ENCODE results near the gene SEC61A1.
A peak's percentile ranks its signal among the peaks of the same experiment; 100 is the strongest.

SEC61A1 gene

DNA sequence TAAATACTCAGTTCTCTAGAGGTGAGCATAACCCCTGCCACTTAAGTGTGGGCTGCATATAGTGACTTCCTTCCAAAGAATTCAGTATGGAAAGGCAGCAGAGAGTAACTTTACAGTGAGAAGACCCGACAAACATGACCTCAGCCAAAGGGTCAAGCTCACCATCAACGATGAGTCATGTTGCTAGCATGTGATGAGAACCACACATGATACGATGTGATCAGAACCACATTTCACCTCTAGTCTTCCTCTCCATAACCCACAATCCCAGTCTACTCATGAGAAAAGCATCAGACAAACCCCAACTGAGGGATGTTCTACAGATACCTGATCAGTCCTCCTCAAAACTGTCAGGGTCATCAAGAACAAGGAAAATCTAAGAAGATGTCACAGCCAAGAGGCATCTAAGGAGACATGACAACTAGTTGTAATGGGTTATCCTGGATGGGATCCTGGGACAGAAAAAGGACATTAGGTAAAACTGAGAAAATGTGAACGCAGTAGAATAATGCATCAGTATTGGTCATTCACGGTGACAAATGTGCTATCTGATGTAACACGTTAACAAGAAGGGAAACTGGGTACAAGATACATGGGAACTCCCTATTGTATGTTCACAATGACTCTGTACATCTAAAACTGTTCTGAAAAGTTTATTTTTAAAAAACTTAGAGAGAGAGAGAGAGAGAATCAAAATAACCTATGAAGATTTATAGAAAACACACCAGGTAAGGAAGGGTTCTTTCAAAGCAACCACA lies 28.3 kb downstream of the SEC61A1 start:
- H3K4me3 ChIP-seq (replicated peaks in 1 of 2; ENCODE audit: low read depth in 2 of 2, low read length in 2 of 2) = no peak overlapping the region
- DNase-seq (ENCODE audit: low read depth in 2 of 2) = peak; percentile 70 to 82
- TF ChIP-seq, protein P1, sequence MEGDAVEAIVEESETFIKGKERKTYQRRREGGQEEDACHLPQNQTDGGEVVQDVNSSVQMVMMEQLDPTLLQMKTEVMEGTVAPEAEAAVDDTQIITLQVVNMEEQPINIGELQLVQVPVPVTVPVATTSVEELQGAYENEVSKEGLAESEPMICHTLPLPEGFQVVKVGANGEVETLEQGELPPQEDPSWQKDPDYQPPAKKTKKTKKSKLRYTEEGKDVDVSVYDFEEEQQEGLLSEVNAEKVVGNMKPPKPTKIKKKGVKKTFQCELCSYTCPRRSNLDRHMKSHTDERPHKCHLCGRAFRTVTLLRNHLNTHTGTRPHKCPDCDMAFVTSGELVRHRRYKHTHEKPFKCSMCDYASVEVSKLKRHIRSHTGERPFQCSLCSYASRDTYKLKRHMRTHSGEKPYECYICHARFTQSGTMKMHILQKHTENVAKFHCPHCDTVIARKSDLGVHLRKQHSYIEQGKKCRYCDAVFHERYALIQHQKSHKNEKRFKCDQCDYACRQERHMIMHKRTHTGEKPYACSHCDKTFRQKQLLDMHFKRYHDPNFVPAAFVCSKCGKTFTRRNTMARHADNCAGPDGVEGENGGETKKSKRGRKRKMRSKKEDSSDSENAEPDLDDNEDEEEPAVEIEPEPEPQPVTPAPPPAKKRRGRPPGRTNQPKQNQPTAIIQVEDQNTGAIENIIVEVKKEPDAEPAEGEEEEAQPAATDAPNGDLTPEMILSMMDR (IDR thresholded peaks at IDR 0.05; ENCODE audit: low read depth, low read length) = no peak

DNA sequence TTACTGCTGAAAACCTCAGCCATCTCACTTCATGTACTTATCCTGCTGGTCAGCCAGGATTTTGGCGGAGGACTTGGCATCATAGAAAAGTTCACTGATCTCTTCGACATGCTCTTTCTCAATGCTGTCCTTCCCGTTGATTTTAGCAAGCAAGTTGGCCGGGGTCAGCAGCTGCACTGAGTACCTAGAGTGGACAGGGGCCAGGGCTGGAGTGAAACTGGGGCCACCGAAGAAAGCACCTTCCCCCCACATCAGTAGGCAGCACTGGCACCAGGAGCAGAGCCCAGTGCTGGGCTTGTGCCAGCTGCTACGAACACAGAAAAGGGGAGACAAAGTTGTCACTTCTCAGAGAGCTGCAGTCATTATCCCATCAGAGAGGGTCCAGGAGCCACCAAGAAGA lies 29.0 kb downstream of the SEC61A1 start:
- no peak overlapping the region for H3K4me3 ChIP-seq (replicated peaks in 1 of 2; ENCODE audit: low read depth in 2 of 2, low read length in 2 of 2)
- DNase-seq (ENCODE audit: low read depth in 2 of 2) = no peak
- TF ChIP-seq, protein P1 (IDR thresholded peaks at IDR 0.05; ENCODE audit: low read depth, low read length) = no peak

DNA sequence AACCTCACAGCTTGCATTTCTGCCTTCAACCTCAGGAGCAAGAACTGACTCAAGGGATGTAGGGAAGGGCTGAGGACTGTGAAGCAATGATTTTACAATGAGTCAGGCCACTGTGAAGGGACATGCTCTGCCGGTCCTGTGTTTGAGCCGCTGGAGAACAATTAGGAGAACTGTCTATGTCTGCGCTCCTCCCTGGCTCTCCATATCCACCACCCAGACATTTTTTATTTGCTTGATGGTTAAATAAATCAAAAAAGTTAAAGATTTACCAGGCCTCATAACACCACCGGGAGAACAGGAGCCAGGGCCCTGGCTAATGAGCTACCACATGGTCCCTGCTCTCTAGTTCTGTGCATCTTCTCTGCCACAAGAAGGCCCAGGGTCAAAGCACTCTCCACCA lies 29.6 kb downstream of the SEC61A1 start:
- peak in 1 of 2 donors; percentile 81 for DNase-seq (ENCODE audit: low read depth in 2 of 2)
- TF ChIP-seq, protein P1 (IDR thresholded peaks at IDR 0.05; ENCODE audit: low read depth, low read length) = peak; percentile 14
- H3K4me3 ChIP-seq (replicated peaks in 1 of 2; ENCODE audit: low read depth in 2 of 2, low read length in 2 of 2) = no peak overlapping the region

DNA sequence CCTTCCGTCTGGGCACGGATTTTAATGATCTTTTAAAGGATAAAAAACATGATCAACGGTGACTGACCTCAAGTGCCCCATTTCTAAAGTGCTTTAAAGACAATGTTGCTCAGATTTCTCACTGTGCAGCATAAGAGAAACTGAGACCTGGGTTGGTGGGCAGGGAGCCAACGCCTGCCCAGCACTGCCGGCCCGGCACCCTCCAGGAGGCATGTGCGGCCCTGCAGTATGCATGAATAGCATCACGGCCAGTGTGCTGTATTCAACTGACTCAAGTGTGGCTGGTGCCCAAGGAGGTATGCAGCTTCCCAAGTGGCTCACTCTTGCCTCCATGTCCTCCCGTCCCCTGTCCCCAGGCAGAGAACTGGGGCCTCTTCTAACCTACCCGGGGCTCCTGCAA lies 30.3 kb downstream of the SEC61A1 start:
- no peak for DNase-seq (ENCODE audit: low read depth in 2 of 2)
- H3K4me3 ChIP-seq (replicated peaks in 1 of 2; ENCODE audit: low read depth in 2 of 2, low read length in 2 of 2) = no peak overlapping the region
- TF ChIP-seq, protein P1 (IDR thresholded peaks at IDR 0.05; ENCODE audit: low read depth, low read length) = no peak

DNA sequence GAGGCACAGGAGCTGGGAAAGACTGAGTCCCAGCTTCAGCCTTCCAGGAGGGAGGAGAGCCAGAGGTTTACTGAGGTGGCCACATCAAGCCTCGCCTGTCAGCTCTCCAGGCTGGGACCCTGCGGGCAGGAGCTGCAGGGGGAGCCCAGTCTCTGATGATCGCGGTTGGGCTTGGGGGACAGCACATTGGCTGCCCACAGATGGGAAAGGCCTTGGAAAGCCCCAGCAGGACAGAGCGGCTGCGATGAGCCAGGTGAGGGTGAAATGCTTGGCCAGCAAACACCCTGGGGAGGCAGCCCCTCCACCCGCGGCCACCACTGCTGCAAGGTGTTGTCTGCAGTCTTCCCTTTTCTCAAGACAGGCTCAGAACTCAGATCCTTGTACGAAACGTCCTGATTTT lies 31.2 kb downstream of the SEC61A1 start:
- H3K4me3 ChIP-seq (replicated peaks in 1 of 2; ENCODE audit: low read depth in 2 of 2, low read length in 2 of 2) = no peak overlapping the region
- TF ChIP-seq, protein P1 (IDR thresholded peaks at IDR 0.05; ENCODE audit: low read depth, low read length) = no peak
- no peak for DNase-seq (ENCODE audit: low read depth in 2 of 2)

DNA sequence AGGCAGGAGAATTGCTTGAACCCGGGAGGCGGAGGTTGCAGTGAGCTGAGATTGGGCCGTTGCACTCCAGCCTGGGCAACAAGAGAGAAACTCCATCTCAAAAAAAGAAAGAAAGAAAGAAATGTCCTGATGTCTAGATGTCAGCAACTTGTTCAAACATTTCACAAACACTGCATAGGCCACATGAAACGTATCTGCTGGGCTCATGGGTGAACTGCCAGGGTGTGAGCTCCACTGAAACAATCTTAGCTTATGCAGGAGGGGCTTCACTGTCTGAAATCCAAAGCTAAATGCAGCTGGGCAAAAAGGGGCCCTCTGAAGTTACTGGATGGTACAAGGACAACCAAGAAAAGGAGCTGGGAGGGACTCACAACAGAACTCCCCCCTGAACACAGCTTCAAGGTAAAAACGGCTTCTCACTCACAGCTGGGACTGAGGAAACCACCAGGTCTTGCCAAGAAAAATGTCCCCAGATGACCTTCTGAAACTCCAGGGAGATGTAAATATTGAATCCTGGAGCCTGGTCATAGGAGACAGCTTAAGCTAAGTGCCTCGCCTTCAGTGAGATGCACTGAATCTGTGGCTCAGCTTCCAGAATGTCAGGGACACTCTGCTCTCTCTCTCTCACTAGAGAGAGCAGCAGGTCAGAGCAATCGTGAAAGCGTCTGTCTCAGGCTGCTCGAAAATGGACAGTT lies 31.9 kb downstream of the SEC61A1 start:
- TF ChIP-seq, protein P1 (IDR thresholded peaks at IDR 0.05; ENCODE audit: low read depth, low read length) = no peak
- no peak overlapping the region for H3K4me3 ChIP-seq (replicated peaks in 1 of 2; ENCODE audit: low read depth in 2 of 2, low read length in 2 of 2)
- peak; percentile 38 to 40 for DNase-seq (ENCODE audit: low read depth in 2 of 2)

Measured in cardiac fibroblast (primary cell).